NCI-H226 (cell line): Measurements from ENCODE around the gene CEP55.
A peak's percentile ranks its signal among the peaks of the same experiment; 100 is the strongest.
"Not testable (repeated sequence)": the region's sequence is repeated elsewhere in the genome, so short reads cannot be mapped to it uniquely, and the experiment has no call there.

ENCODE experiments used
- DNase-seq: peaks from one replicate; pipeline ENCODE4 v3.0.0-alpha.2; 2015

CEP55 gene

DNA sequence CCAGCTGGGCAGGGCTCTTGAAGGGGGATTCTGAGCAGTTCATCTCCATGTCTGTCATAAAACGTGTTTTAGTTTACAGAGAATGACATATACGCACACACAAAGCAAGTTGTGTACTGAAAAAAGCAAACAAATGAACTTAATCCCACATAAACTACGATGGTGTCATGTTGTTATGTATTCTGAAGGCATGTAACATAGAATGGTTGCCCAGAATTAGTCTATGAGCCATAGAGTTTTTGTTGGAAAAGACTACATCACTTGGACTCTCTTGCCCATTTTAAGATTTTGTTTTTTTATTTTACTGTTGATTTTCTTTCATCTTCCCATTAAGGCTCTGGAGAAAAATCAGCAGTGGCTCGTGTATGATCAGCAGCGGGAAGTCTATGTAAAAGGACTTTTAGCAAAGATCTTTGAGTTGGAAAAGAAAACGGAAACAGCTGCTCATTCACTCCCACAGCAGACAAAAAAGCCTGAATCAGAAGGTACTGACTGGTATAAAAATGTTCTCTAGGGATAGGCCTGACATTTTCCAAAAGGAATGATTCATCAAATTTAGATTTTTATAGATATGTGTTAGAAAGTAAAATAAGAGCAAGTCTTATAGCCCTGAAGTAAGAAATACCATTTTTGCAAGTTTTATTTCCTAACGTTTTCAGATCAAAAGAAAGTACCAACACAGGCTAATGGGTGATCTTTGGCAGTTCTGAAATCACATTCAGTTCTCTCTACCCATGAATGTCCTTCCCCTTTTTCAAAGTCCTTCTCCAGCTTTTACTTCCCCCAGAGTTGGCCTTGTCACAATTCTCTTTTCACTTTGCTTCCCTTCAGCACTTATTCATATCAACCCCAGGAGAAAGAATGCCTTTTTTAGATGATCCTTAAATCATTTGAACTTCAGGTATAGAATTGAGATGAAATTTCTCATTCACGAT is 18.9 kb downstream of the CEP55 start:
- DNase-seq = no peak

DNA sequence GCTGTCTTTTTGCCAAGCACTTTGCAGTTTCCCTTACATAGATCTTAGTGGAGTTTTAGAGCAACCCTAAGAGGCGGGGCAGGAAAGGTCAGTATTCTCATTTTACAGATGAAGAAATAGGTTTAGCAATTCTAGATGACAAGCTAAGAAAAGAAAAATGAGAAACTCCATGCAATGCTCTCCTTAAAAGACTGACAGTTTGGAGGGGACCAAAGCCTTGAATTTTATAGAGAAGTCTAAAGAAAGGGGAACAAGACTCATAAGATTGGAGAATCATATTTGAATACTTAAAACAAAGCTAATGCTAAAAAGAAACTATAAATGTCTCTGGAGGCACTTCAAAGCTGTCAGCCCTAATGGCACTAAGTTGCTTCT is 19.6 kb downstream of the CEP55 start:
- DNase-seq = no peak

- no peak for DNase-seq
Measured at GRCh38 chr10:93518531-93518930, 22.1 kb downstream of the CEP55 start.

DNA sequence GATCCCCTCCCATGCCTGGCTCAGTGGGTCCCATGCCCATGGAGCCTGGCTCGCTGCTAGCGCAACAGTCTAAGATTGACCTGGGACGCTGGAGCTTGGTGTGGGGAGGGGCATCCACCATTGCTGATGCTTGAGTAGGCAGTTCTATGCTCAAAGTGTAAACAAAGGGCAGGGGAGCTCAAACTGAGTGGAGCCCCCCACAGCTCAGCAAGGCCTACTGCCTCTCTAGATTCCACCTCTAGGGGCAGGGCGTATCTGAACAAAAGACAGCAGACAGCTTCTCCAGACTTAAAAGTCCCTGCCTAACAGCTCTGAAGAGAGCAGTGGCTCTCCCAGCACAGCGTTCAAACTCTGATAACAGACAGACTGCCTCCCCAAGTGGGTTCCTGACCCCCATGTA is 38.9 kb downstream of the CEP55 start:
- DNase-seq = no peak

- not testable (repeated sequence) for DNase-seq
Measured at GRCh38 chr10:93540871-93541270, 44.5 kb downstream of the CEP55 start.

GRCh38 chr10:93541402-93542357 is 45.3 kb downstream of the CEP55 start:
- peak; percentile 50 for DNase-seq

GRCh38 chr10:93542358-93542791 is 46.0 kb downstream of the CEP55 start:
- DNase-seq = peak; percentile 69

- DNase-seq = not testable (repeated sequence)
Measured at GRCh38 chr10:93546995-93547394, 50.6 kb downstream of the CEP55 start.

DNA sequence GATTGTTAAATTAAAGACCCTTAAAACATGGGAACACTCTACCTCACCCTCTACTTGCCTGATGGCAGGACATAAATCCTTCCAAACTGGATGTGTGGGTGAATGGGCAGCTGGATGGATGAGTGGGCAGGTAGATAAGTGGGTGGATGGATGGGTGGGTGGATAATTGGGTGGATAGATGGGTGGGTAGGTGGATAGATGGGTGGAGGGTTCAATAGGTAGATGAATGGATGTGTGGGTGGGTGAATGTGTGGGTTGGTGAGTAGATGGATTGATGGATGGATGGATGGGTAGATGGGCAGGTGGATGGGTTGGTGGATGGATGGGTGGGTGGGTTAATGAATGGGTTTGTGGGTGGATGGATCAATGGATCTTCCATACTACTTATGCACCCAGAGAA is 51.1 kb downstream of the CEP55 start:
- no peak for DNase-seq

DNA sequence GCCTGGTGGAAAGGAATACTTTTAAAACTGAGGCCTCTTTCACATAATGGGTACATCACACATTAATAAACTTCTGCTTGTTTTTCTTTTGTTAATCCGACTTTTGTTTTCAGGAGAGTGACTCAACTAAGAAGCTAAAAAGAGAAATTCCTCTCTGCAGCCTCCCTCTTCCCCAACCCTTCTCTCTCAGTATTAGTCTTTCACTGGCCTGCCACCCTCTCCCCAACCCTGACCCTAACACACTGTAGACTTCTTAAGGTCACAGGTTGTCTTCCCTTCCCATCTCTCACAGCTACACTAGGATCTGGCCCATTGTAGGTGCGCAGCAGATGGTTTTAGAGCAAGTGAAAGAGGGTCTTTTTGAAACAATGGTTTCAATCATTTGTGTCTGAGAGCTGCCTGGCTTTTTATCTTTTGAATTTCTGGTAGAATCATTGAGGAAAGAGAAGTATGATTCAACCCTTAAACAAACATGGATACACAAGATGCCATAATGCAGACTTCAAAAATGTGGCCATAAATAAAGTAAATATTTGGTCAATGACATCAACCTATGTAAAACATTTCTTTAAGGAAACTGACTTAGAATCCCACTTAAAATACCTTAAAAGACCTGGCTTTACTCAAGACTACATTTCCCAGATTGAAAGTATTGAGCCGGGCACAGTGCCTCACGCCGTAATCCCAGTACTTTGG is 52.1 kb downstream of the CEP55 start:
- peak; percentile 9 for DNase-seq

- DNase-seq = no peak
Measured at GRCh38 chr10:93550606-93551005, 54.2 kb downstream of the CEP55 start.

DNA sequence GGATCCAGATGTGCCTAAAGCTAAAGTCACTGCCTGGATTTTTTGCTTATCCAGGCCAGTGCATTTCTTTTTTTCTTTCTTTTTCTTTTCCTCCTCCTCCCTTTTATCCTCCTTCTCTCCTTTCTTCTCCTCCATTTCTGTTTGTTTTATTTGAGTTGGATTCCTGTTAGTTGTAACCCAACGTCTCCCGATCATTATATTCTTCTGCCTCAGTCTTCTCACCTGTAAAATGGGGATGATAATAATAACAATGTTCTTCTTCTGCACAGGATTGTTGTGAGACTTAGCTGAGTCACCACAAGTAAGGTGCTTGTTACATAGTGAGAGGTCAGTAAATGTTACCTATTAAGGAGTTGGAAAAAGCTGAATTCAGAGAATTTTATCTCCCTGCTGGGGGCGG is 56.4 kb downstream of the CEP55 start:
- DNase-seq = no peak

DNA sequence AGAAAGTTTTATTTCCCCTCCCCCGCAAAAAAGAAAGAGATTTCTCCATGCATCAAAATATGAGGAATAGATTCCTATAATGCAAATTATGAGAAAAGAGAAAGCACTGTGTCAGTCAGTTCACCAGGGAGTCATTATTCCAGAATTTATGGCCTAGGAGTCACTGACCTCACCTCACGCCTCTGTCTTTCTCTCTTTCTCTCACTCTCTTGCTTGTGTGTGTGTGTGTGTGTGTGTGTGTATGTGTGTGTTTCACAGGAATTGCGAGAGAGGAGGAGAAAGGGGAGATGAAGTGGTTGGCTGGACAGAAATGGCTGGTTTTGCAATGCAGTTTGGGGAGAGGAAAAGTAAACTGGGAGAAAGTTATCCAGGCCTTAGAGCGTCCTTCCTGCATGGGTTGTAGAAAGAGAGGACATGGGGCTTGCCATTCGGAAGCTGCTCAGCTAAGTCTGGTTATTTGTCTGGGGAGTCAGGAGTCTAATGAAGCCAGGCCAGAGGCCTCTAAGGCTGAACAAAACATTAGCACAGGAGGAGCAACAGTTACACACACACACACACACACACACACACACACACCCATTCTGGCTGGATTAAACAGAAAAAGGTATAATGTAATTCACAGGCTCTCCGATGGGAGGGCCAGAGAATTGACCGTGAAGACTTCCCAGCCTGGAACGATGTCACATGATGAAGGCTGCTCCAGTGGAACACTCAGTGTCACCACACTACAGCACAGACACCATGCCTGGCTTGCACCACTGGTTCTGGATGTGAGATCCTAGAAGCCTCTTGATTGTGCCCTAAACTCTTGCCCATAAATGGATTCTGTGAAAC is 57.3 kb downstream of the CEP55 start:
- no peak for DNase-seq

DNA sequence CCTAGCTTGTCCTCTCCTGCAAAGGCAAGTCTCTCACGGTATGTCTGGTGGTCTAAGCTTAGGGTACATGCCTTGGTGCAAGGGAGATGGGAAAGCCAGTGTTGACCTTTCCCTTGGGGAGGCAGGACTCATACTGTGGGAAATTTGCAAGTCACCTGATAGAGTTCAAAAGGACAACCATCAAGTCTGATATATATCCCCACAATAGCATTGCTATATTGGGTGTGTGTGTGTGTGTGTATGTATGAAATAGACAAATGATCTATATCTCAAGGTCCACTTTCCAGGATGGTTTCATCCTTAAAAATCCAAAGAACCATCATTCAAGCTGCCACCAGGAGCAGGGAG is 57.9 kb downstream of the CEP55 start:
- DNase-seq = no peak

DNA sequence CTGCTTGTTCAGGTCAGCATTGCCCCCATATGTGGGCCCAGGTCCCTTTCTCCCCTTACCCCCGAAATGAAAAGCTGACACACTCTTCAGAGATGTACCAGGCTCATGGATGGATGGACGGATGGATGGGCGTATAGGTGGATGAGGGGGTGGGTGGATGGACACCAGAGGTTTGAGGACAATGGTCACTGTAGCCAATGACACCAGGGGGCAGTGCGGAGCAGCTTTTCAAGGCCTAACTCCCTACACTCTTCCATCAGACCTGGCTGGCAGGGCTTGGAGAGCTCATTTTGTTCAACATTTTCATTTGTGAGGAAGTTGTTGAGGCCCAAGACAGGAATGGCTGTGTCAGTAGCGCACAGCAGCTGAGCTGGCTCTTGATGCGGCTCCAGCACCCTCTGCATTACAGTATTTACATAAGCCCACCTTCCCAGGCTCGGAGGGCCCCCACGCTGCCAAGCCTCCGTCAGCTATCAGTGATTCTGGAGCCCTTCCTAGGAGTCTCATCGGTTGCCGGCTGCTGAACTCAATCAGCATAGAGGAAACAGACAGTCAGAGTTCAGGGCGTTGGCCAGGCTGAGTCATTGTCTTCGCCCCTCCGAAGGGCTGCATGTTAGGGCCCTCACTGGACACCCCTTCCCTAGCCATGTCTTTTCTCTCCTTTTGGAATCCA is 58.5 kb downstream of the CEP55 start:
- peak; percentile 63 for DNase-seq

DNA sequence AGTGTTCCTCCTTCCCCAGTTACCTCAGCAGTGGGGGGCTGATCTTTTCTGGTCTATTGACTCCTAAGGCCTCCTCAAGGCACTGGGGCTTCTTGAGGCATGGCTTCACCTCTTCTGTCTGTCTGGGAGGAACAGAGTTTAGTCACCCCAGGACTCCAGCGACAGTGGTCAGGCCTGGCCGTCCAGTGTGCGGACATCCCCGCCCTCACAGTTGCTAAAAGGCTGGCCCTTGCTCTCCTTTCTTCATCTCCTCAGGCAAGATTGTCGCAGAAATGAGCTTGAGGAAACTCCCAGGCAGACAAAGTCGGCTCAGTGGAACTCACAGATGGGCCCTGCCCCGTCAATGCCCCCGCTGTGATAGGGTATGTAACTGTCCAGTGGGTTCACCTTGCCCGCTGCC is 63.1 kb downstream of the CEP55 start:
- no peak for DNase-seq

DNA sequence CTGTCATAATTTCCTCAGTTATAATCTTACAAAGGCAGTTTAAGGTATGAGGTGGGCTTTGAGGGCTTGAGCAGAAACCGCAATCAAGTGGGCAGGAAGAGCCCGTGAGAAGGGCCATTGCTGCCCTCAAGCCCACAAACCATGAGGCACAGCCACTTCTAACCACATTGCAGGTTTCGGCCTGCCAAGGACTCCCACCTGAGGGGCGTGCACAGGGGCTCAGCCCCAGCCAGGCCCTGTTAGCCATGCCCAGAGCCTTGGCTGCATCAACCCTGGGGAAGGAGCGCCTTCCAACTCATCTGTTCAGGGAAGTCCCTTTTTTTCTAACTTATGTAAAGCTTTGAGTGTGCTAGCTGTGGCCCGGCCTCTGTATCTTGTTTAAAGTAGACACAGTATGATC is 64.1 kb downstream of the CEP55 start:
- DNase-seq = no peak

DNA sequence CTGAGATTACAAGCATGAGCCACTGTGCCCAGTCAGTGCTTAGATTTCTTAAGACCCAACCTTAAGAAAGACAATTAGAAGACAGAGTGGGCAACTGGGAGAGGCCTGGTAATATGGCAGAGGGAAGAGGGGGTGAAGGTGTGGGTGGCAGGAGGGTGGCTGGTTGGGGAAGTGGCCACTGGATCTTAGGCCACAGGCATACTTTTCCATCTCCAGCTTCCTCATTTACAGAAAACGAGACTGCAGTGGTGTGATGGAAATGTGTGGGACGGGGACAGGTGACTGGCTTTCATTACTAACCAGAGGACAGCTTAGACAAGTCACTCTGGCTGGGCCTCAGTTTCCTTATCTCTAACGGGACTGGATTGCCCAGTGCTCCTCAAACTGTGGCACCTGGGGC is 69.0 kb downstream of the CEP55 start:
- no peak for DNase-seq

GRCh38 chr10:93566435-93567276 is 70.2 kb downstream of the CEP55 start, which contains the start of gene FFAR4:
Gene FFAR4, plus strand, starts transcription at chr10:93566665. Its CDS starts 56 bp downstream, at chr10:93566721.
- DNase-seq = no peak

- DNase-seq = no peak
Measured at GRCh38 chr10:93567277-93568104, 71.1 kb downstream of the CEP55 start.
